Glomerular visceral epithelial cell (primary cell): Measurements from ENCODE around the gene EDIL3.
A peak's percentile ranks its signal among the peaks of the same experiment; 100 is the strongest.
"Not testable (repeated sequence)": the region's sequence is repeated elsewhere in the genome, so short reads cannot be mapped to it uniquely, and the experiment has no call there.

Experiments used
- DNase-seq: peaks from one replicate; pipeline ENCODE4 v3.0.0-alpha.2; 2016; ENCODE audit errors: extremely low spot score

EDIL3 gene

GRCh38 chr5:84378961-84379360, 5.7 kb downstream of the EDIL3 start:
- peak; percentile 71 for DNase-seq

DNA sequence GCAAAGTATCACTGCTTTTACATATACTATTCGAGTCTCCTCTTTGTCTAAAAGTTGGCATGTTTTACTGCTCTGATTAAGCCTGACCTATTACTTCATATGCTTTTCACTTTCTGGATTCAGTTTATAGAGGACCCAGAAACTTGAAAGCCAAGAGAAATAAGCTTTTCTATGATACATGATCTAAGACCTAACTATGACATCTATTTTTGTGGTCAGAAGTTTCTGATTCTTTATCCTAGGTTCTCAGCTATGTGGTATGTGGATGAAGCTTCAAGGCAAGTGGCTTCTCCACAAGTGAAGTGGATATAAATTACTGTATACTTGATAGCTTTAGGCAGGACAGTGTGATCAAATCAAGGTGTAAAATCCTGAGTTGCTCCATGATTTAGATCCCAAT, 6.3 kb downstream of the EDIL3 start:
- peak; percentile 85 for DNase-seq

- DNase-seq, result no peak
Measured at GRCh38 chr5:84376346-84376745, 8.3 kb downstream of the EDIL3 start.

- peak; percentile 92 for DNase-seq
Measured at GRCh38 chr5:84374568-84374967, 10.1 kb downstream of the EDIL3 start.

- DNase-seq, result no peak
Measured at GRCh38 chr5:84373506-84373905, 11.2 kb downstream of the EDIL3 start.

GRCh38 chr5:84372066-84372695, 12.5 kb downstream of the EDIL3 start:
- peak; percentile 87 for DNase-seq

DNA sequence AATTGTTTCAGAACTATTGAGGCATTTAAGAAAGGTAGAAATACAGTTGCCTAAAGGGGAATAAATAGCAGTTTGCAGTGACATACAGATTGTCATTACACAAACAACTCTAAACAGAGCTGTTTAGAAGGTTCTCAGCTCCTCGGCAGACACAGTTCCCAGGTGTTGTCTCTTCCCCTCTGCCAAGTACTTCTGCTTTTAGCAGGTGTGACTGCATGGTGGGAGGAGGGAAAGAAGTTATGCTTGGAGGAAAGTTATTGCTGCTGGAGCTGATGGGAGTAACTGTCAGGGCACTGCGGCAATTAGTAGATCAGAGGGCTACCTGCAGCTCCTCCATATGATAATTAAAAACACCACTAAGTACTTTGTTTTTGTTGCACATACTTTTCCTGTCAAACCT, 14.5 kb downstream of the EDIL3 start:
- no peak for DNase-seq

DNA sequence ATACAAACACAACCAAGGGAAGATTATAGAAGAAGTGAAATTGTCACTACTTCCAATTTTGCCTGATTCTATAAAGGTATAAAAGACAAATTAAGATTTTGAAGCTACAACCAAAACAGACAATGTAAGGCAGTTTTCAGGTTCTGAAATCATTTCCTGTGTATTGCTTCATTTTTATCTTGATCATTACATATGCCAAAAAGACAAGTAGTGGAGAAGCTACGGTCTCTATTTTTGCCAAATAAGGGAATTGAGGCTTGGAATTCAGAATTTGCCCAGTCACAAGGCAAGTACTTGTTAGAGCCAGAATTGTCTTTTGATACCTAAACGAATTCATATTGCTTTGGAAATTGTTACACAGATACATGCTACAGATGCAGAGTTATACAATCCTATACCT, 20.6 kb downstream of the EDIL3 start:
- DNase-seq, result no peak

- DNase-seq, result no peak
Measured at GRCh38 chr5:84362061-84362720, 22.5 kb downstream of the EDIL3 start.

GRCh38 chr5:84361572-84361971, 23.1 kb downstream of the EDIL3 start:
- no peak for DNase-seq

DNA sequence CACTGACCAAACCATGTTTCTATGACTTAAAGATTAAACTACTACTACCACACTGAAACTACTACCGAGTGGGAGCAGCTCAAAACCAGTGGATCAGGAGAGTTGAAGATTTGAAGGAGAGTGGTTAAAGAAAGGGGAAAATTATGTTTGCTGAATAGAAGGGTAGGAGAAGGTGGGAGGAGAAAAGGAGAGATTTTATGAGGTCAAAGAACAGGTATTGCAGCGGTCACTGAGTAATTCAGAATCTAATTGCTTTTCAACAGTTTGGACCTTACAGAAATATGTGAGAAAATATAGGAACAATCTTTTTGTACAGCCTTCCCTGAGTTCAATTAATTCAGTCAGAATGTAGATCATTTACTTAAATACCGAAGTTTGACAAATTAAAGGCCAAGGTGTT, 24.6 kb downstream of the EDIL3 start:
- DNase-seq, result no peak

DNA sequence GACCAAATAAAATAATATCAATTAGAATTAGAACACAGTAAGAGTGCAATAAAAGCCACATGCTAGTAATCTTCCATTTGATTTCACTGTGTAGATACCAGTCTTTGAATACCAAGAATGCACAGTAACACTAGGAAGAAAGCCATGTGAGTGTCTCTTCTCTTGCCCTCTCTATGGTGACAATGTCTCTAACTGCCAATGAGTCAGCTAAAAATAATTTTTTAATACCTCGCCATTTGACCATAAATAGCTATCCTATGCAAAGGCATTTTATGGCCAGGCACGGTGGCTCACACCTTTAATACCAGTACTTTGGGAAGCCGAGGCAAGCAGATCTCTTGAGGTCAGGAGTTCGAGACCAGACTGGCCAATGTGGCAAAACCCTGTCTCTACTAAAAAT, 30.6 kb downstream of the EDIL3 start:
- no peak for DNase-seq

DNA sequence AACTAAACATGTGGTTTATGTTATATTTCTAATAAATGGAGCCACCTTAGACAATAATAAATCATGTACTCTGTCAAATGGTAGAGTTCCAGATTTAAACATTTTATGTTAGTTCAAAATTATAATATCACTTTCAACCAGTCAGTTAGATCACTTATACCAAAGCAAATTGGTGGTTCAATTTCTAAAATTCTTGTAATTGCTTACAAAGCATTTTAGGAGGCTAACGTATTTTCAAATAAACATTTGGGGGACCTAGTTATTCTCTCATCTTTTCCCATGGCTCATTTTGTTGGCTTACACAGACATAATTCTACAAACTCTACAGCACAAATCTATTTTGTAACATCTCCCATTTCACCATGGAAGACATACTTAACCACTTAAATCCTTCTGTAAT, 39.9 kb downstream of the EDIL3 start:
- DNase-seq, result no peak

DNA sequence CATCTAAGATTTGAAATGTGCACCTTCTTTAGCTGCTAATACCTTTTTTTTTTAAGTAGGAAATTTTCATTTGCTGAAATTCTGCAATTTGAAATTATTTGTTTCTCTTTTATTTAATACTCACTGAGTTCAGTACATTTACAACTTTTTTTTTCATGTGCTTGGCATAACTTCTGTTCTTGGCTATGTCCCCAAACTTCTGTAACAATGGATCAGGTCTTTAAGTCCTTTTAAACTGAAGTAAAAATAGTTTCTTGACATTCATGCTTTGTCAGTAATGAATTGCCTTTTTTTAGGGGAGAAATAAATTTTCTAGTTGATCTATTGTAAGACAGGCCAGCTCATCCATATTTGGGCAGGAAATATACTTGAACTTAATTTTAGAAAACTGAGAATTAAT, 41.5 kb downstream of the EDIL3 start:
- DNase-seq, result no peak

DNA sequence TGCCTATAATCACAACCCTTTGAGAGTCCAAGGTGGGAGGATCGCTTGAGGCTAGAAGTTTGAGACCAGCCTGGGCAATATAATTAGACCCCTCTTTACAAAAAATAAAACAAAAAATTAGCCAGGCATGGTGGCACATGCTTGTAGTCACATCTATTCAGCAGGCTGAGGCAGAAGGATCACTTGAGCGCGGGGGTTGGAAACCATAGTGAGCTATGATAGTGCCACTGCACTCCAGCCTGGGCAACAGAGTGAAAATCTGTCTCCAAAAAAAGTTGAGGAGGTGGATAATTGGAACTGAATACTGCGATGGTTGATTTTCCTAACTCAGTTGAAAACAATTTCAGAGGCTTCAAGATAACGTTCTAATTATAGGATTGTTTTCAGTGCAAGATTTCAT, 52.6 kb downstream of the EDIL3 start:
- no peak for DNase-seq

GRCh38 chr5:84327591-84327990, 57.1 kb downstream of the EDIL3 start:
- DNase-seq, result no peak

GRCh38 chr5:84322646-84323045, 62.0 kb downstream of the EDIL3 start:
- no peak for DNase-seq

DNA sequence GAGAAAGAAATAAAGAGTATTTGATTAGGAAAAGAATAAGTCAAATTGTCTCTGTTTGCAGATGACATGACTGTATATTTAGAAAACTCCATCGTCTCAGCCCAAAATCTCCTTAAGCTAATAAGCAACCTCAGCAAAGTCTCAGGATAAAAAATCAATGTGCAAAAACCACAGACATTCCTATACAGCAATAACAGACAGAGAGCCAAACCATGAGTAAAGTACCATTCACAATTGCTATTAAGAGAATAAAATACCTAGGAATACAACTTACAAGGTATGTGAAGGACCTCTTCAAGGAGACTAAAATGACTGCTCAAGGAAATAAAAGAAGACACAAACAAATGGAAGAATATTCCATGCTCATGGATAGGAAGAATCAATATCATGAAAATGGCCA, 66.9 kb downstream of the EDIL3 start:
- DNase-seq, result not testable (repeated sequence)

DNA sequence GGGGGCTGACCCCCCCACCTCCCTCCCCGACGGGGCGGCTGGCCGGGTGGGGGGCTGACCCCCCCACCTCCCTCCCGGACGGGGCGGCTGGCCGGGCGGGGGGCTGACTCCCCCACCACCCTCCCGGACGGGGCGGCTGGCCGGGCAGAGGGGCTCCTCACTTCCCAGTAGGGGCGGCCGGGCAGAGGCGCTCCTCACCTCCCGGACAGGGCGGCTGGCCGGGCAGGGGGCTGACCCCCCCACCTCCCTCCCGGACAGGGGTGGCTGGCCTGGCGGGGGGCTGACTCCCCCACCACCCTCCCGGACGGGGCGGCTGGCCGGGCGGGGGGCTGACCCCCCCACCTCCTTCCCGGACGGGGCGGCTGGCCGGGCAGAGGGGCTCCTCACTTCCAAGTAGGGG, 72.4 kb downstream of the EDIL3 start:
- not testable (repeated sequence) for DNase-seq

- DNase-seq, result not testable (repeated sequence)
Measured at GRCh38 chr5:84309850-84310249, 74.8 kb downstream of the EDIL3 start.

DNA sequence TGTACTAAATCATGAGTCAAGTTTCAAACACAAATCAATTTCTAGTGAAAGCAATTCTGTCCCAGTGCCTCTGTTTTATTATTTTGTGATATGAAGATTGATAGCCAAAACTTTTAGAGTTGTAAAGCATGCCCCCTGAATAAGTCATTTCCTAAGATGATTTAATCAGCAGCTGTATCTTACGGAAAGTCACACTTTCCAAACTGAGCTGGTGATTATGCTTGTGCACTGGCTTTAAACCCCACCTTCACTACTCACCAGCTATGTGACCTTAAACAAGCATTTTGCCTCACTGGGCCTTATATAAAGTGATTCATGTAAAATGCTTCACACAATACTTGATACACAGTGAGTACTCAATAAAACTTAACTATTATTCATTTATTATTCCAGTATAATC, 78.1 kb downstream of the EDIL3 start:
- DNase-seq, result no peak

DNA sequence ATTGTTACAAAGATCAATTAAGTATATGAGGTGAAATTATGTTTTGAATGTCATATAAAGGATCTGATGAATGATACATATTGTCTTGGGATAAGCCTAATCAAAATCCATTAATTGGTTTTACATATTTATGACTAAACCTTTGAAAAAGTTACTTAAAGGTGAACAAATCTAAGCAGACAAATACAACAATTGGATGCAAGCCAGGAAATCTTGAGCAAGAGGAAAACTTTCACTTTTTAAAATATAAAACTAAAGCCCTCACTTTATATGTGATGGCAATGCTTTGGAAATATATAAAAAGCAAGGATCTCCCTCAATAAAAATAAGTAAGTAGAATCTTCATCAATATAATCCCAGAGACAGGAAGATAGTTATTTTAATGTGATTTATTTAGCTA, 80.1 kb downstream of the EDIL3 start:
- DNase-seq, result no peak

DNA sequence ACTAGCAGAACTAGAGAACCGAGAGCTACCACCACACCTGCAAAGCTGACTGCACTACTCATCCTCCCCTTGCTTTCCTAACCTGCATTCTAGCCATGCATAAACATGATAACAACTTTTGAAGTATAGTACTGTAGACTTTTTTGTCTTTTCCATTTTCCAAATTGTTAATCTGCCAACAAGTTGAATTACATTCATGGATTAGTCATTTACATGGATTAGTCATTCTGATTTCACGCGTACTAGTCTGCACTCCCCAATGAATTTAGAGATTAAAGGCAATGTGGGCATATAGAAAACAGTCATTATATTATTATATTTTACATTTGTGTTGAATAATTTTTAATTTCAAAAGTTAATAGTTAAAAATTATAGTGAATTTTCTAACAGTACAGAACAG, 81.4 kb downstream of the EDIL3 start:
- DNase-seq, result no peak

DNA sequence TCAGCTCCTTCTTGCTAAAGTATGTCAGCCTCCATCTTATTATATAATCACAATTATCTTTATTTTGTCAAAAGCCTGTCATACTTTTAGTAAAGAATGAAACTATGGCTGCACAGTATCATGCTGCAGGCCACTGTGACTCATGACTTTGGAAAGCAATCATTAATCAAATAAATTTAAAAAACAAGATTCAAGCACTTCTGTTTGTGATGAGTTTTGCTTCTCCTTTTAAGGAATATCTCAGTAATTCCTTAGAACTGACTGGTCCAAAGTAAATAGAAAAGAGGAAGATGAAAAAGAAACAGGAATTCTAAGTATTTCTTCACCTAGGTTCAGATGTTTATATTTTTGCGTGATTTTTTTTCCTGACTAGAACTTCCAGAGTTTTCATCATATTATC, 83.1 kb downstream of the EDIL3 start:
- DNase-seq, result peak; percentile 43
